ENCODE measurements around the gene SS18. TPM values are rescaled to one million over a fixed set of nuclear protein-coding genes. Genes with fewer than 3 reads are reported as not detected.
"Not testable (repeated sequence)": the region's sequence is repeated elsewhere in the genome, so short reads cannot be mapped to it uniquely, and the experiment has no call there.

SS18 gene
- total RNA-seq: 66.2 and 70.8 TPM in 2 replicates

GRCh38 chr18:26090130-26091046 is at the start of gene SS18:
TSS of gene SS18 (minus strand) at chr18:26090613. CDS start at chr18:26090569, 44 bp downstream.
- H3K4me3 Mint-ChIP-seq: peak within 1 kb of the TSS; percentile 97
- peaks cover 19% of the 10 kb centered on the region for H3K4me1 Mint-ChIP-seq
- H3K9me3 Mint-ChIP-seq: no peaks in the 10 kb centered on the region
- H3K27me3 Mint-ChIP-seq: no peaks in the 10 kb centered on the region
- intact Hi-C loops (cut with micrococcal nuclease): loop anchor here (1.0 to 10.0 kb wide), 2 partner anchors 136 to 454 kb away; partner anchors contain the start of genes KCTD1 and TAF4B
- H3K36me3 Mint-ChIP-seq (ENCODE audit: low read depth): peaks cover 19% of the 10 kb centered on the region
- DNase-seq: peak; percentile 97
- peak within 1 kb of the TSS; percentile 97 for H3K27ac Mint-ChIP-seq

- no peak for DNase-seq
- Mint-ChIP-seq H3K9me3 (peaks cover 9% of the 10 kb centered on the region), H3K27ac (no peak overlapping the region), H3K27me3 (no peaks in the 10 kb centered on the region), H3K4me3 (no peak overlapping the region), H3K36me3 (ENCODE audit: low read depth) (no peaks in the 10 kb centered on the region), H3K4me1 (peaks cover 2% of the 10 kb centered on the region)
- intact Hi-C loops (cut with micrococcal nuclease): no loop called here
Measured at GRCh38 chr18:26135548-26135947, 45.1 kb upstream of the SS18 start.

- H3K4me3 Mint-ChIP-seq: peak overlapping the region; percentile 80
- no peaks in the 10 kb centered on the region for H3K36me3 Mint-ChIP-seq (ENCODE audit: low read depth)
- peaks cover 2% of the 10 kb centered on the region for H3K4me1 Mint-ChIP-seq
- DNase-seq: no peak
- H3K27ac Mint-ChIP-seq: peak overlapping the region; percentile 83
- H3K27me3 Mint-ChIP-seq: no peaks in the 10 kb centered on the region
- intact Hi-C loops (cut with micrococcal nuclease): no loop called here
- H3K9me3 Mint-ChIP-seq: peaks cover under 1% of the 10 kb centered on the region
Measured at GRCh38 chr18:26134107-26134506, 43.7 kb upstream of the SS18 start.

- H3K4me1 Mint-ChIP-seq: peaks cover 2% of the 10 kb centered on the region
- intact Hi-C loops (cut with micrococcal nuclease): no loop called here
- H3K27me3 Mint-ChIP-seq: no peaks in the 10 kb centered on the region
- H3K4me3 Mint-ChIP-seq: peak within 1 kb of the TSS; percentile 80
- peak; percentile 84 for DNase-seq
- no peaks in the 10 kb centered on the region for H3K9me3 Mint-ChIP-seq
- H3K27ac Mint-ChIP-seq: peak within 1 kb of the TSS; percentile 83
- no peaks in the 10 kb centered on the region for H3K36me3 Mint-ChIP-seq (ENCODE audit: low read depth)
Measured at GRCh38 chr18:26133652-26134051, 43.2 kb upstream of the SS18 start, which contains the start of gene PSMA8. TSS of gene PSMA8 (plus strand) at chr18:26133869. CDS start at chr18:26133966, 97 bp downstream.

GRCh38 chr18:26128192-26128591 is 37.8 kb upstream of the SS18 start:
- DNase-seq; H3K27me3 Mint-ChIP-seq; H3K4me1 Mint-ChIP-seq; H3K36me3 Mint-ChIP-seq (ENCODE audit: low read depth); H3K4me3 Mint-ChIP-seq; H3K27ac Mint-ChIP-seq; H3K9me3 Mint-ChIP-seq; intact Hi-C loops (cut with micrococcal nuclease): not testable (repeated sequence)

- Mint-ChIP-seq H3K27me3 (no peaks in the 10 kb centered on the region), H3K36me3 (ENCODE audit: low read depth) (no peaks in the 10 kb centered on the region), H3K9me3 (peaks cover 4% of the 10 kb centered on the region), H3K4me1 (no peaks in the 10 kb centered on the region), H3K4me3 (no peak overlapping the region), H3K27ac (no peak overlapping the region)
- intact Hi-C loops (cut with micrococcal nuclease): no loop called here
- no peak for DNase-seq
Measured at GRCh38 chr18:26127786-26128185, 37.4 kb upstream of the SS18 start.

- intact Hi-C loops (cut with micrococcal nuclease); H3K9me3 Mint-ChIP-seq; H3K36me3 Mint-ChIP-seq (ENCODE audit: low read depth); H3K27me3 Mint-ChIP-seq; H3K4me1 Mint-ChIP-seq; H3K4me3 Mint-ChIP-seq; DNase-seq; H3K27ac Mint-ChIP-seq: not testable (repeated sequence)
Measured at GRCh38 chr18:26121994-26122393, 31.6 kb upstream of the SS18 start.

- peaks cover 6% of the 10 kb centered on the region for H3K27me3 Mint-ChIP-seq
Measured at GRCh38 chr18:26121476-26121875, 31.1 kb upstream of the SS18 start.

GRCh38 chr18:26119246-26119645 is 28.8 kb upstream of the SS18 start:
- H3K27me3 Mint-ChIP-seq: peaks cover 6% of the 10 kb centered on the region
- no peaks in the 10 kb centered on the region for H3K4me1 Mint-ChIP-seq
- peaks cover 10% of the 10 kb centered on the region for H3K9me3 Mint-ChIP-seq
- H3K27ac Mint-ChIP-seq: no peak overlapping the region
- H3K4me3 Mint-ChIP-seq: no peak overlapping the region
- intact Hi-C loops (cut with micrococcal nuclease): no loop called here
- no peak for DNase-seq
- H3K36me3 Mint-ChIP-seq (ENCODE audit: low read depth): no peaks in the 10 kb centered on the region

More at GRCh38 chr18:26121476-26121875, 31.1 kb upstream of the SS18 start:
- Mint-ChIP-seq H3K36me3 (ENCODE audit: low read depth) (no peaks in the 10 kb centered on the region), H3K9me3 (peaks cover 4% of the 10 kb centered on the region), H3K27ac (no peak overlapping the region), H3K4me3 (no peak overlapping the region), H3K4me1 (no peaks in the 10 kb centered on the region)
- intact Hi-C loops (cut with micrococcal nuclease): no loop called here
- DNase-seq: no peak

- Mint-ChIP-seq H3K9me3 (no peaks in the 10 kb centered on the region), H3K36me3 (ENCODE audit: low read depth) (no peaks in the 10 kb centered on the region), H3K4me3 (no peak overlapping the region), H3K4me1 (no peaks in the 10 kb centered on the region), H3K27ac (no peak overlapping the region), H3K27me3 (peaks cover 9% of the 10 kb centered on the region)
- intact Hi-C loops (cut with micrococcal nuclease): no loop called here
- no peak for DNase-seq
Measured at GRCh38 chr18:26104035-26104434, 13.6 kb upstream of the SS18 start.

- no peak overlapping the region for H3K27ac Mint-ChIP-seq
- no peaks in the 10 kb centered on the region for H3K4me1 Mint-ChIP-seq
- H3K4me3 Mint-ChIP-seq: no peak overlapping the region
- H3K9me3 Mint-ChIP-seq: no peaks in the 10 kb centered on the region
- H3K36me3 Mint-ChIP-seq (ENCODE audit: low read depth): no peaks in the 10 kb centered on the region
- intact Hi-C loops (cut with micrococcal nuclease): no loop called here
- DNase-seq: peak; percentile 77
- peaks cover 11% of the 10 kb centered on the region for H3K27me3 Mint-ChIP-seq
Measured at GRCh38 chr18:26103579-26103978, 13.2 kb upstream of the SS18 start.

- H3K4me1 Mint-ChIP-seq: no peaks in the 10 kb centered on the region
- no peak overlapping the region for H3K27ac Mint-ChIP-seq
- no peaks in the 10 kb centered on the region for H3K36me3 Mint-ChIP-seq (ENCODE audit: low read depth)
- intact Hi-C loops (cut with micrococcal nuclease): loop anchor here (10.0 kb wide), 1 partner anchor 447 kb away; the partner anchor contains the start of gene KCTD1
- DNase-seq: no peak
- H3K9me3 Mint-ChIP-seq: peaks cover 3% of the 10 kb centered on the region
- no peak overlapping the region for H3K4me3 Mint-ChIP-seq
- peaks cover 13% of the 10 kb centered on the region for H3K27me3 Mint-ChIP-seq
Measured at GRCh38 chr18:26097563-26097962, 7.2 kb upstream of the SS18 start.

- no peak overlapping the region for H3K4me3 Mint-ChIP-seq
- H3K27ac Mint-ChIP-seq: no peak overlapping the region
- H3K4me1 Mint-ChIP-seq: no peaks in the 10 kb centered on the region
- peaks cover 13% of the 10 kb centered on the region for H3K27me3 Mint-ChIP-seq
- intact Hi-C loops (cut with micrococcal nuclease): loop anchor here (10.0 kb wide), 1 partner anchor 448 kb away; the partner anchor contains the start of gene KCTD1
- no peak for DNase-seq
- H3K9me3 Mint-ChIP-seq: peaks cover 3% of the 10 kb centered on the region
- H3K36me3 Mint-ChIP-seq (ENCODE audit: low read depth): no peaks in the 10 kb centered on the region
Measured at GRCh38 chr18:26096852-26097251, 6.4 kb upstream of the SS18 start.

- Mint-ChIP-seq H3K4me1 (peaks cover 19% of the 10 kb centered on the region), H3K9me3 (no peaks in the 10 kb centered on the region), H3K27ac (peak overlapping the region; percentile 97), H3K27me3 (no peaks in the 10 kb centered on the region), H3K36me3 (ENCODE audit: low read depth) (peaks cover 14% of the 10 kb centered on the region), H3K4me3 (peak overlapping the region; percentile 97)
- intact Hi-C loops (cut with micrococcal nuclease): loop anchor here (10.0 kb wide), 1 partner anchor 454 kb away; the partner anchor contains the start of gene KCTD1
- DNase-seq: no peak
Measured at GRCh38 chr18:26091047-26091630, 726 bp upstream of the SS18 start.

Data from activated CD4-positive, alpha-beta T cell treated with anti-CD3 and anti-CD28 coated beads, Interleukin-2, amount 10 ng/mL, durations not matched to agents 24 days and 14 days (primary cell).